Endothelial cell of umbilical vein (primary cell): ENCODE measurements around the gene CPPED1. TPM values are rescaled to one million over a fixed set of nuclear protein-coding genes. Genes with fewer than 3 reads are reported as not detected.
"Not testable (repeated sequence)": the region's sequence is repeated elsewhere in the genome, so short reads cannot be mapped to it uniquely, and the experiment has no call there.

ENCODE experiments used
- BruUV-seq: library from RNA; stranded (reverse); fragments of 400-500 nt; replicated peaks from 2 replicates; lab custom pipeline; 2021; lab: Mats Ljungman, UMichigan
- CTCF ChIA-PET: fragments of 300-600, 350-600 bp; sonication (Branson Sonifier 250); formaldehyde crosslinking; loops from one replicate; lab custom pipeline; 2021; ENCODE audit warnings: antibody characterized with exemption, inconsistent platforms; lab: Charles Lee
- POLR2A ChIA-PET: fragments of 300-600, 350-600 bp; sonication (Branson Sonifier 250); formaldehyde crosslinking; loops from one replicate; lab custom pipeline; 2021; ENCODE audit warnings: antibody characterized with exemption, inconsistent platforms; lab: Charles Lee
- DNase-seq: peaks from one replicate; pipeline ENCODE4 v3.0.0-alpha.2; 2011; ENCODE audit warnings: low read depth, low spot score
- FAIRE-seq: peaks from 2 replicates; lab custom pipeline; 2011; peaks lifted over from hg19 to GRCh38; lab: Jason Lieb, UNC
- H2AFZ ChIP-seq: 2 replicates; pipeline ENCODE4 v1.6.0; 2012; ENCODE audit warnings: low read depth, low read length, control low read depth, inconsistent platforms
- H3K27ac ChIP-seq: 2 replicates; pipeline ENCODE4 v1.5.1; 2011; ENCODE audit warnings: low read depth, mild to moderate bottlenecking, control low read depth, low read length, moderate library complexity; ENCODE audit not compliant: insufficient read depth
- H3K27me3 ChIP-seq, 2 experiments: 2 replicates each; pipeline versions ENCODE4 v1.6.0 to v1.6.1; 2011; ENCODE audit warnings: low read length in 2 of 2, mixed read lengths in 1 of 2; ENCODE audit not compliant: control insufficient read depth in 2 of 2, insufficient read depth in 2 of 2
- H3K36me3 ChIP-seq, 2 experiments: 2 replicates in 1 of 2; 3 replicates in 1 of 2; pipeline ENCODE4 v1.5.1; 2011; ENCODE audit warnings: low read length in 2 of 2, mild to moderate bottlenecking in 1 of 2, moderate library complexity in 1 of 2; ENCODE audit not compliant: control insufficient read depth in 2 of 2, insufficient read depth in 2 of 2; ENCODE audit errors: extremely low read depth in 1 of 2
- H3K4me1 ChIP-seq: 3 replicates; pipeline ENCODE4 v1.5.1; 2011; ENCODE audit warnings: mild to moderate bottlenecking, low read length; ENCODE audit not compliant: control insufficient read depth, insufficient read depth; ENCODE audit errors: extremely low read depth
- H3K4me2 ChIP-seq: 2 replicates; pipeline ENCODE4 v1.6.1; 2011; ENCODE audit warnings: low read length, control low read depth, mixed read lengths; ENCODE audit not compliant: insufficient read depth
- H3K4me3 ChIP-seq, 3 experiments: fragments of 200-600 bp in 1 of 3; sonication (generic), shearing (Covaris generic) in 1 of 3; replicated peaks in 1 of 3; 2 replicates each; pipeline ENCODE4 v1.5.1; 2011 to 2016; ENCODE audit warnings: control low read depth in 3 of 3, low read length in 3 of 3, mild to moderate bottlenecking in 2 of 3, inconsistent platforms in 1 of 3, low read depth in 1 of 3, moderate library complexity in 1 of 3; ENCODE audit not compliant: insufficient read depth in 1 of 3
- H3K79me2 ChIP-seq: 2 replicates; pipeline ENCODE4 v1.6.0; 2012; ENCODE audit warnings: low read length, inconsistent platforms; ENCODE audit not compliant: control insufficient read depth, insufficient read depth
- H3K9ac ChIP-seq: replicated peaks from 2 replicates; pipeline ENCODE3; 2011; ENCODE audit warnings: low read length, control low read depth; ENCODE audit not compliant: insufficient read depth; ENCODE audit errors: extremely low read depth
- H3K9me1 ChIP-seq: replicated peaks from 3 replicates; pipeline ENCODE4 v1.6.0; 2011; ENCODE audit warnings: mild to moderate bottlenecking, low read length; ENCODE audit not compliant: control insufficient read depth, insufficient read depth; ENCODE audit errors: extremely low read depth
- H3K9me3 ChIP-seq: replicated peaks from 2 replicates; pipeline ENCODE4 v1.5.1; 2012; ENCODE audit warnings: low read length, inconsistent platforms; ENCODE audit not compliant: control insufficient read depth, insufficient read depth
- H4K20me1 ChIP-seq: replicated peaks from 2 replicates; pipeline ENCODE3; 2011; ENCODE audit warnings: mild to moderate bottlenecking, low read length; ENCODE audit not compliant: control insufficient read depth, insufficient read depth; ENCODE audit errors: extremely low read depth
- EZH2 ChIP-seq: IDR thresholded peaks from 2 replicates; pipeline ENCODE4 v1.6.1; 2012; ENCODE audit warnings: borderline replicate concordance, low read depth, mild to moderate bottlenecking, moderate library complexity, low read length, inconsistent platforms; ENCODE audit not compliant: severe bottlenecking
- MAX ChIP-seq: IDR thresholded peaks from 2 replicates; pipeline ENCODE4 v1.6.1; 2011; ENCODE audit not compliant: insufficient read depth, insufficient read length
- dilution Hi-C: fragments of 300-500 bp; cut with MboI; formaldehyde crosslinking; loops from one replicate; pipeline ENCODE4 v1.15.0; 2019; ENCODE audit warnings: low sequenced_read_pairs; ENCODE audit not compliant: extremely low pct_ligation_motif_present
- intact Hi-C: fragments of 100-400 bp; cut with micrococcal nuclease; formaldehyde crosslinking; loops from one replicate; pipeline ENCODE4 v1.10.0; 2022
- polyA plus RNA-seq, 4 experiments: library from polyadenylated mRNA; depleted of rRNA in 3 of 4; stranded (reverse) in 3 of 4; unstranded in 1 of 4; fragments of >200 nt; gene quantifications; 2 replicates each; pipeline versions ENCODE4 v1.2.1 to v1.2.3, GENCODE V29; 2011 to 2012; ENCODE audit warnings: missing spikeins in 1 of 4
- total RNA-seq: library from RNA; stranded (reverse); gene quantifications from 2 replicates; pipeline ENCODE4 v1.2.3, GENCODE V29; 2021

CPPED1 gene
- total and polyA plus RNA-seq, 2 donors (not counting 3 experiments of a cell fraction or from before 2014, with no cell fraction given), result 27.9 to 59.3 TPM

GRCh38 chr16:12800817-12801216 is 2.9 kb downstream of the CPPED1 start:
- Histone ChIP-seq H3K4me1 (peaks cover 26% of the 10 kb centered on the region), H3K79me2 (peaks cover 26% of the 10 kb centered on the region), H3K4me2 (no peak overlapping the region), H4K20me1 (no peaks in the 10 kb centered on the region), H3K9me3 (no peaks in the 10 kb centered on the region), H2AFZ (no peak overlapping the region), H3K36me3 (no peaks in the 10 kb centered on the region), H3K4me3 (no peak overlapping the region), H3K9me1 (no peaks in the 10 kb centered on the region), H3K27ac (peak overlapping the region; percentile 99), H3K9ac (no peak overlapping the region), H3K27me3 (no peaks in the 10 kb centered on the region)
- ChIA-PET POLR2A (interaction anchor here (0.6 to 1.6 kb wide), 2 partner anchors 71 to 571 kb away, joined by 3 to 5 read pairs; no protein-coding TSS in a partner anchor), CTCF (interaction anchor here (1.0 to 2.6 kb wide), 9 partner anchors 15 to 706 kb away, joined by 3 to 7 read pairs (median 4); no protein-coding TSS in a partner anchor)
- intact Hi-C loops, result loop anchor here (1.0 to 5.0 kb wide), 9 partner anchors 18 to 704 kb away; no protein-coding TSS in a partner anchor
- no peak for FAIRE-seq
- BruUV-seq, result no TSS peak
- DNase-seq, result peak; percentile 55
- TF ChIP-seq MAX (peak; percentile 11), EZH2 (no peak)
- dilution Hi-C loops, result no loop called here

- H3K27ac ChIP-seq, H3K9me3 ChIP-seq, H3K9me1 ChIP-seq, dilution Hi-C loops, H2AFZ ChIP-seq, BruUV-seq, H3K4me3 ChIP-seq, DNase-seq, FAIRE-seq, H4K20me1 ChIP-seq, H3K36me3 ChIP-seq, H3K27me3 ChIP-seq, H3K4me2 ChIP-seq, H3K9ac ChIP-seq: not testable (repeated sequence)
- ChIA-PET POLR2A (interaction anchor here (0.6 kb wide), 1 partner anchor 570 kb away, joined by 3 read pairs; no protein-coding TSS in a partner anchor), CTCF (interaction anchor here (1.1 to 2.6 kb wide), 2 partner anchors 19 to 226 kb away, joined by 3 to 7 read pairs; no protein-coding TSS in a partner anchor)
- peaks cover 26% of the 10 kb centered on the region for H3K4me1 ChIP-seq
- H3K79me2 ChIP-seq, result peaks cover 26% of the 10 kb centered on the region
- intact Hi-C loops, result loop anchor here (2.0 to 5.0 kb wide), 4 partner anchors 29 to 703 kb away; no protein-coding TSS in a partner anchor
These were observed 3.7 kb downstream of the CPPED1 start for GRCh38 chr16:12799996-12800395.
